ENCODE results near the gene ZNF629. TPM values are rescaled to one million over a fixed set of nuclear protein-coding genes. Genes with fewer than 3 reads are reported as not detected.

The ZNF629 gene
- total and polyA plus RNA-seq, 2 experiments from 2014 or later: 4.1 to 20.3 TPM

DNA sequence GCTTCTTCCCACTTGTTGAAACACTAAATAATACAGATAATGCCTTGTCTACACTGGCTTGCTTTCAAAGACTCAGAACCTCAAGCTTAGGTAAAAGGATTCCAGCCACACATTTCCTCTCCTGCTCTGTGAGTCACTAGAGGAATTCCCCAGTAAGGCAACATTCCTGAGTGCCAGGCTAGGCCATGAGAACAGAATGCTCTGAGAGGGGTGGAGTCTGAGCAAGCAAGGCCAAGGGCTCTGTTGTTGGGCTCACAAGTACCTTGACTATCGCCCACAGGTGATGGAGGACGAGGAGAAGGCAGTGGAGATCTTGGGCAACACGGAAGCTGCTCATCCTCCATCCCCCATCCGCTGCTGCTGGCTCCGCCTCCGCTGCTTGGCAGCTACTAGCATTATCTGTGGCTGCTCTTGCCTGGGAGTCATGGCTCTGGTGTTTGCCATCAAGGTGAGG, 45.5 kb downstream of the ZNF629 start (continued):
- TF ChIP-seq, protein P1, sequence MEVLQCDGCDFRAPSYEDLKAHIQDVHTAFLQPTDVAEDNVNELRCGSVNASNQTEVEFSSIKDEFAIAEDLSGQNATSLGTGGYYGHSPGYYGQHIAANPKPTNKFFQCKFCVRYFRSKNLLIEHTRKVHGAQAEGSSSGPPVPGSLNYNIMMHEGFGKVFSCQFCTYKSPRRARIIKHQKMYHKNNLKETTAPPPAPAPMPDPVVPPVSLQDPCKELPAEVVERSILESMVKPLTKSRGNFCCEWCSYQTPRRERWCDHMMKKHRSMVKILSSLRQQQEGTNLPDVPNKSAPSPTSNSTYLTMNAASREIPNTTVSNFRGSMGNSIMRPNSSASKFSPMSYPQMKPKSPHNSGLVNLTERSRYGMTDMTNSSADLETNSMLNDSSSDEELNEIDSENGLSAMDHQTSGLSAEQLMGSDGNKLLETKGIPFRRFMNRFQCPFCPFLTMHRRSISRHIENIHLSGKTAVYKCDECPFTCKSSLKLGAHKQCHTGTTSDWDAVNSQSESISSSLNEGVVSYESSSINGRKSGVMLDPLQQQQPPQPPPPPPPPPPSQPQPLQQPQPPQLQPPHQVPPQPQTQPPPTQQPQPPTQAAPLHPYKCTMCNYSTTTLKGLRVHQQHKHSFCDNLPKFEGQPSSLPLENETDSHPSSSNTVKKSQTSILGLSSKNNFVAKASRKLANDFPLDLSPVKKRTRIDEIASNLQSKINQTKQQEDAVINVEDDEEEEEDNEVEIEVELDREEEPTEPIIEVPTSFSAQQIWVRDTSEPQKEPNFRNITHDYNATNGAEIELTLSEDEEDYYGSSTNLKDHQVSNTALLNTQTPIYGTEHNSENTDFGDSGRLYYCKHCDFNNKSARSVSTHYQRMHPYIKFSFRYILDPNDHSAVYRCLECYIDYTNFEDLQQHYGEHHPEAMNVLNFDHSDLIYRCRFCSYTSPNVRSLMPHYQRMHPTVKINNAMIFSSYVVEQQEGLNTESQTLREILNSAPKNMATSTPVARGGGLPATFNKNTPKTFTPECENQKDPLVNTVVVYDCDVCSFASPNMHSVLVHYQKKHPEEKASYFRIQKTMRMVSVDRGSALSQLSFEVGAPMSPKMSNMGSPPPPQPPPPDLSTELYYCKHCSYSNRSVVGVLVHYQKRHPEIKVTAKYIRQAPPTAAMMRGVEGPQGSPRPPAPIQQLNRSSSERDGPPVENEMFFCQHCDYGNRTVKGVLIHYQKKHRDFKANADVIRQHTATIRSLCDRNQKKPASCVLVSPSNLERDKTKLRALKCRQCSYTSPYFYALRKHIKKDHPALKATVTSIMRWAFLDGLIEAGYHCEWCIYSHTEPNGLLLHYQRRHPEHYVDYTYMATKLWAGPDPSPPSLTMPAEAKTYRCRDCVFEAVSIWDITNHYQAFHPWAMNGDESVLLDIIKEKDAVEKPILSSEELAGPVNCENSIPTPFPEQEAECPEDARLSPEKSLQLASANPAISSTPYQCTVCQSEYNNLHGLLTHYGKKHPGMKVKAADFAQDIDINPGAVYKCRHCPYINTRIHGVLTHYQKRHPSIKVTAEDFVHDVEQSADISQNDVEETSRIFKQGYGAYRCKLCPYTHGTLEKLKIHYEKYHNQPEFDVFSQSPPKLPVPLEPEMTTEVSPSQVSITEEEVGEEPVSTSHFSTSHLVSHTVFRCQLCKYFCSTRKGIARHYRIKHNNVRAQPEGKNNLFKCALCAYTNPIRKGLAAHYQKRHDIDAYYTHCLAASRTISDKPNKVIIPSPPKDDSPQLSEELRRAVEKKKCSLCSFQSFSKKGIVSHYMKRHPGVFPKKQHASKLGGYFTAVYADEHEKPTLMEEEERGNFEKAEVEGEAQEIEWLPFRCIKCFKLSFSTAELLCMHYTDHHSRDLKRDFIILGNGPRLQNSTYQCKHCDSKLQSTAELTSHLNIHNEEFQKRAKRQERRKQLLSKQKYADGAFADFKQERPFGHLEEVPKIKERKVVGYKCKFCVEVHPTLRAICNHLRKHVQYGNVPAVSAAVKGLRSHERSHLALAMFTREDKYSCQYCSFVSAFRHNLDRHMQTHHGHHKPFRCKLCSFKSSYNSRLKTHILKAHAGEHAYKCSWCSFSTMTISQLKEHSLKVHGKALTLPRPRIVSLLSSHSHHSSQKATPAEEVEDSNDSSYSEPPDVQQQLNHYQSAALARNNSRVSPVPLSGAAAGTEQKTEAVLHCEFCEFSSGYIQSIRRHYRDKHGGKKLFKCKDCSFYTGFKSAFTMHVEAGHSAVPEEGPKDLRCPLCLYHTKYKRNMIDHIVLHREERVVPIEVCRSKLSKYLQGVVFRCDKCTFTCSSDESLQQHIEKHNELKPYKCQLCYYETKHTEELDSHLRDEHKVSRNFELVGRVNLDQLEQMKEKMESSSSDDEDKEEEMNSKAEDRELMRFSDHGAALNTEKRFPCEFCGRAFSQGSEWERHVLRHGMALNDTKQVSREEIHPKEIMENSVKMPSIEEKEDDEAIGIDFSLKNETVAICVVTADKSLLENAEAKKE (CRISPR knock-in tag; IDR thresholded peaks at IDR 0.05): no peak
- TF ChIP-seq EZH2phosphoT487 (IDR thresholded peaks at IDR 0.05; ENCODE audit: unreplicated experiment) (no peak), POLR2AphosphoS5 (IDR thresholded peaks at IDR 0.05; ENCODE audit: low read depth) (no peak), NANOG (IDR thresholded peaks at IDR 0.05; ENCODE audit: borderline replicate concordance) (no peak), ETS1 (IDR thresholded peaks at IDR 0.05) (no peak), CTCF (conservative IDR thresholded peaks at IDR 0.05; ENCODE audit: low read depth in 2 of 2) (no peak)
